NCI-H146 treated with DMSO at 0.1 percent for 48 hours (cell line): ENCODE results near the gene KAT2B.

Experiments
- DNase-seq: peaks from one replicate; lab custom pipeline; 2025; ENCODE audit not compliant: unreplicated experiment; lab: John Stamatoyannopoulos, UW

The KAT2B gene

DNA sequence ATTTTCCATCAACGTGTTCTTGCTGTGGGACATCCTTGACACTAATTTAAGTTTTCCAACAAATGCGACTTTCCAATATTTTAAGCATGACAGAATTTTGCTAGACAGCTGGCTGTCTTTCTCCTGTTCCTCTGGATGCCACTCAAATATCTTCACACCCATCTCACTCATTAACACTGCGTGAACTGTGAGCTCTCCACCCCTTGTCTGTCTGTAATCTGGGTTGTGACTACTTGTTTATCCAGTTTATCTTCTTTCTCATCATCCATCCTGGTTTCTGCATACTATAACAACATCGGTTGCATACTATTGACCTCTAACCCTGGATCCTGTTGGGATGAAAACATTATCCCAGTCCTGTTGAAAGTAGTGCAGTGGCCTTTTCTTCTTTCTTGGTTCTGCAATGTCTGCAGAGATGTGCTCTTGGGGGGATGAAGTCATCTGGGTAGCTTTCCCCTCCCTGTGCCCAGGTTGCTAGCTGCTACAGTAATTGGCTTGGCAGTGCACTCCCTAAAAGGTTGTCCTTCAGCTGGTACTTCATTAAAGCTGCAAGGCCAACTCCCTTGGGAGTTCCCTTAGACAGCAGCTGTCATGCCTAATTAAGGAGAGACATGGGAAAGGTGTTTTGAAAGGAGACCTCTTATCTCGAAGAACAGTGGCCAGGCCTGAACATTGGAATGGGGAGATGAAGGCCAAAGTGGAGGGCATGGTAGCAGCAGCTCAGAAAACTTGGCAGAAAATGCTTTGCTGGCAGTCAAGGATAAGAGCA is 24.7 kb downstream of the KAT2B start:
- no peak for DNase-seq

- no peak for DNase-seq
Observed at GRCh38 chr3:20066079-20066478, 25.8 kb downstream of the KAT2B start.

DNA sequence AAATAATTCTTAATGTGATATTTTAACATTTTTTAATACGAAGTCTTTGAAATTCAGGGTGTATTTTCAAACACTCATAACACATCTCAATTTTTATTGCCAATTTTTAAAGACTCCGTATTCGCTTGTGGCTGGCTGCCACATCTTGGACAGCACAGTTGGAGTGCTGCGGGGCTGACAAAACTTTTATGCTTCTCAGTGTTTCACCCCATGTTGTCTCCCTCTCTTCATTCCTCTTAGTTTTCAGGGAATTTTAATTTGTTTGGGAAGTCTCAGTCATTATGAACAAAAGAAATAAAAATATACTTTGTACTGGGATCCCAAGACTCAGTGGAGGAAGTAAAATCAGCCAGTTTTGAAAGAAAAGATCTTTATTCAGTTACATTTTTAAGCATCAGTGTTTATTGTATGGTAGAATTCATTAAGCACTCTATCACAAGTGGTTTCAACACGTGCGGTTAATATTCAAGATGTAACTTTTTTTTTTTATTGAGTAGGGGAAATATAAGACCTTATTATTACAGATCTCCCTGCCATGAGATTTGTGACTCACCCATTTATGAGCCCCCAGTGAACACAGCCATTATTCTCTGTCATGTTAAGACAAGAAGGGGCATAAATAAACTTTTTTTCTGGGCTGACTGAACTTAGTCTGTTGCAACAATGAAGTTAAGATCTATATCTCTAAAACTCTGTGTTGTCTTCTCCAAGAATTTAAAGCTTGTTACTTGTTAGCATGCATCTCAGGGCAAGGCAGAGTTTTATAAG is 26.8 kb downstream of the KAT2B start:
- no peak for DNase-seq

DNA sequence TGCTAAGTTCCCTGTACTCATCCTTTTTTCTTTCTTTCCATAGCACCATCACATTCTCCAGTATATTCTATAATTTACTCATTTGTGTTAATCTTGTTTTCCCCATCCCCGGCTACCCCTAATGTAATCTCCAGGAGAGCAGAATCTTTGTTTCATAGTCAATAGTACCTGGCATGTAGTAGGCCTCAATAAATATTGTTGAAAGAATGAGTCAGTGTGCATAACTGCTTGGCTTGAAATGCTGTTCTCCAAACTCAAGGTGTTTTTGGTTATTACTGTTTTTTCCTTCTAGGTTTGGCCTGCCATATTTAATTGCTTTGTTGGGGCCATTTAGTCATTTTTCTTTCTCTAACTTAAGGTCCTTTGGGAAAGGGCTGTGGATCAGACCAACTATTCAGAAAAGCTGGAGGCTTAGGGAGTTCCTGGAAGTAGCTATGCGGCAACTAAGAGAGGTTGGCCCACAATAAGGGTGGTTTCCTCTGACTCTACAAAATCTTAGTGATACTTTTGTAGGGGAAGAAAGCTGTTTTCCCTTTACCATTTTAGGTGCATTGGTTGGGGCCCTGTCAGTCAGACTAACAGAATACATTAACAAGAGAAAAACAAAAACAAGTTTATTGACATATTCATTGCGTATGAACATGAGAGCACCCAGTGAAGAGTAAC is 28.4 kb downstream of the KAT2B start:
- no peak for DNase-seq

DNA sequence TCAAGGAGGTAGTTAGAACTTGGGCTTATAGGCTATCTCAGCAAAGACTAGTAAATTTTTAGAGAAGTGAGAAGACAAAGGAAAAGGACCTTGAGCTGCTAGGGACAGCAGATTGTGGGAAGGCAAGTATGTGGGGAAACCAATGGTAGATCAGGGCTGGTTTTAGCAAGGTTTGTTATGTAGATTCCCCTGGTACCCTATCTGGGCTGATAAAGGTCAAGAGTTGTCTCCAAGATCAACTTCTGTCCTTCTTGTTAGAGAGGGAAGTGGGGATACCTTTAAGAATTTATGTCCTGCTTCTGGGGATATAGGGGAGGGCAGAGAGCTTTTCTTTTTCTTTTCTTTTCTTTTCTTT is 28.9 kb downstream of the KAT2B start:
- DNase-seq: no peak

- no peak for DNase-seq
Observed at GRCh38 chr3:20071175-20071574, 30.9 kb downstream of the KAT2B start.

- DNase-seq: no peak
Observed at GRCh38 chr3:20072422-20072821, 32.2 kb downstream of the KAT2B start.

- no peak for DNase-seq
Observed at GRCh38 chr3:20073068-20073467, 32.8 kb downstream of the KAT2B start.

DNA sequence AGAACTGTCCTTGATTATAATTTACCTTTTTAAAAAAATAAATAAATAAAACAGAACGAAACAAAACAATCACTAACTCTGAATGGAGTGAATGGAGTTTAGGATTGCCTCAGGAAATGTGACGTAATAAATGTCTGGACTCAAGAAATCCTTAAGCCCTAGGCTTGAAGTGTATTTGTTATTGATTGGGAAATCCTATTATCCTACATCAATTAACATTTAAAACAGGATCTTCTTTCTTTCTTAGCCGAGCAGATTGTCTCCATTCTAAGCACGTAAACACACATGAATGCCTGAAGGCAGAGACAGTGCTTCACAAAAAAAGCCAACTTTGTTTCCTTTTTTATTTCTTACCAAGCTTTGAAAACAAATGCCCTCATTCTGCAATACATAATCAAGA is 33.4 kb downstream of the KAT2B start:
- no peak for DNase-seq

- no peak for DNase-seq
Observed at GRCh38 chr3:20074226-20075063, 34.2 kb downstream of the KAT2B start.

GRCh38 chr3:20075197-20075596 is 35.0 kb downstream of the KAT2B start:
- DNase-seq: no peak

DNA sequence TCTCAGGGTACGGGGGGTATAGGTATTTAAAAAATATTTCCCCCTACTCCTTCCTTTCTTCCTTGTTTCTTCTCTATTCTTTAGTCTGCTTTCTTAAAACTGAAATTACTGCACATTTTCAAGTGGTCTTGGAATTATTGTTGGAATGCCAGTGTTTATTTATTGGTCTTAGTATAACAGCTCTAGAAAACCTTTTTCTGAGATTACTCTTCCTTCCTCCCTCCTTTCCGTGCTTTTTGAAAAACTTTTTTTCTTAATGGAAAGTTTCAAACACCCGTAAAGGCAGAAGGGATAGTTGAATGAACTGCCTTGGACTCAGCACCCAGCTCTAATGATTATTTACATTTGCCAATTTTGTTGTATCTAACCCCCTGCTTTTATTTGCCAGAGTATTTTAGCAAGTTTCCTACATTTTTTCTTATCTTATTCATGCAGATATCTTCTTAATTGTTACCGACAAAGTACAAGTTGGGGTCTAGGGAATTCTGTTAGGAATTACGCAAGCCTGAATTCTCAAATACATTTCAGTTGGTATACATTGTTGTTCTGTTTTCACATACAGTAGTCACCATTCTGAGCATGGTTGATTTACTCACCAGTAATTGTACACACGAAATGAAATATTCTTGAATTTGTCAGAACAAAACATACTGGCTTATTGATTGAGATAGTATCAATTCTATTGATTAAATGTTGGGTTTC is 36.2 kb downstream of the KAT2B start:
- no peak for DNase-seq

- DNase-seq: no peak
Observed at GRCh38 chr3:20077068-20077467, 36.8 kb downstream of the KAT2B start.

DNA sequence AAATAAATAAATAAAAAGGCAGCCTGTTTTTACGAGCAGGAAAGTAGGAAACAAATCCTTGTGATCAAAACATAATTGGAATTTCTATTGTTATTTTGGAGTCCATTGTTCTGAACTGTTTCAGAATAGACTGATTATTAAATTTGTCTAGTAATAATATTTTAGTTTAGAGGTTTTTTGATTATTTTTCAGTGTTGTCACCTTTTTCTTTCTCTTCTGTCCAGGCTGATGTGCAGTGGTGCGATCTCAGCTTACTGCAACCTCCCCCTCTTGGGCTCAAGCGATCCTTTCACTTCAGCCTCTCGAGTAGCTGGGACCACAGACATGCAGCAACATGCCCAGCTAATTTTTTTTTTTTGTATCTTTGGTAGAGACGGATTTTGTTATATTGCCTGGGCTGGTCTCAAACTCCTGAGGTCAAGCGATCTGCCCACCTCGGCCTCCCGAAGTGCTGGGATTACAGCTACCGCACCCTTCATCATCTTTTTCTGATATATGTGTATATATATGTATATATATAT is 38.0 kb downstream of the KAT2B start:
- DNase-seq: no peak

DNA sequence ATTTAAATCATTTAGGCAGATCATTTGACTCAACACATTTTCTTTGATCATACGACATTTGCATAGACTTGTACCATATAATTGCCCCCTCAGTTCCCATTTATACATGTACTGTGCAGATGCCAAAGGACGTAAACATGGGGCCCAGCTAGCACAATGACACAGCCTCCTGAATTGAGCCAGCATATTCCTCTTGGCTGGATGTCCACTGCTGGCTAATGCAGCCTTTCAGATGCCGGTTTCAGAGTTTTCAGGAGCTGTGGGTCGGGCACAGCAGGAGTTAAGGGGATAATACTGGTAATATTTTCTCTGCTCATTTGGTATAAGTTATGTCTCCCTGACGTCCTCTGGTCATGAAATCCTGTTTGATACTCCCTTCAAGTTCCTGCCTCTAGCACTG is 39.4 kb downstream of the KAT2B start:
- DNase-seq: no peak

- DNase-seq: peak; percentile 68
Observed at GRCh38 chr3:20080956-20081554, 40.8 kb downstream of the KAT2B start.

GRCh38 chr3:20083253-20083652 is 43.0 kb downstream of the KAT2B start:
- DNase-seq: no peak

DNA sequence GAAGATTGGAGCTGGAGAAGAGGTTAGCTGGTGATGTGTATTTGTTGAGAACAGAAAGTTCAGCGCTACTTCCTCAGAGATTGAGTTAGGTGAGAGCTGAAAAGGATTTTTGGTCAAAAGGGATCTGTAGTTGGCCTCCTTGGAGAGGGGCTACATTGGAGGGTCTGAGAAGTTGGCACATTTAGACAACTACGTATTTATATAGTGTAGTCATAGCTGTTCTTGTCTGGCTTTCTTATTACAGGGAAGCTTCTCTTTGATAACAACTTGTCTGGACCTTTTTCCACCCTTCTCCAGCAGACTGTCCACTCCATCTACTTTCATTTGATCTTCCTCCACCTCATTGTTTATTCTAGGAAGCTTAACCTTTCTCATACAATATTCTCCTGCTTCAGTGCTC is 43.7 kb downstream of the KAT2B start:
- DNase-seq: no peak

DNA sequence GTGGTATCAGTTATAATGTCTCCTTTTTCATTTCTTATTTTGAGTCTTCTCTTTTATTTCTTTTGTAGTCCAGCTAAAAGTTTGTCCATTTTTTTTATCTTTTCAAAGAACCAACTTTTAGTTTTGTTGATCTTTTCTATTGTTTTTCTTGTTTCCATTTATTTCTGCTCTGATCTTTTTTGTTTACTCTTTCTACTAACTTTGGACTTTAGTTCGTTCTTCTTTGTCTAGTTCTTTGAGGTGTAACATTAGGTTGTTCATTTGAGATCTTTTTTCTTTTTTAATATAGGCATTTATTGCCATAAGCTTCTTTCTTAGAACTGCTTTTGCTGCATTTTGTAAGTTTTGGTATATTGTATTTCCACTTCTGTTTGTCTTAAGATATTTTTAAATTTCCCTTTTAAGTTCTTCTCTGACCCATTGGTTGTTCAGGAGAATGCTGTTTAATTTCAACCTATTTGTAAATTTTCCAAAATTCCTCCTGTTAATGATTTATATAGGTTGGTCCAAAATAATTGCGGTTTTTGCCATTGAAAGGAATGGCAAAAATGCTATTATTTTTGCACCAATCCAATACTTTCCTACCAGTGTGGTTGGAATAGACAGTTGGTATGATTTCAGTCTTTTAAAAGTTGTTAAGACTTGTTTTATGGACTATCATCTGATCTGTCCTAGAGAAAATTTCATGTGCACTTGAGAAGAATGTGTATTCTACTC is 51.2 kb downstream of the KAT2B start:
- DNase-seq: no peak
